Measurements from ENCODE around the gene LRRC23.

LRRC23 gene

GRCh38 chr12:6936194-6936635, 31.6 kb downstream of the LRRC23 start:
- TF ChIP-seq CTCF (IDR thresholded peaks at IDR 0.05; ENCODE audit: borderline replicate concordance, insufficient read depth, low read depth, low read length) = no peak
- peak overlapping the region; percentile 96 for H3K4me3 ChIP-seq (ENCODE audit: low read depth, low read length)

- no peak; the same call in 1 of the 2 replicates for TF ChIP-seq CTCF (IDR thresholded peaks at IDR 0.05; ENCODE audit: borderline replicate concordance, insufficient read depth, low read depth, low read length)
Measured at GRCh38 chr12:6936636-6937480, 32.2 kb downstream of the LRRC23 start.

GRCh38 chr12:6937481-6938352, 33.1 kb downstream of the LRRC23 start:
- H3K4me3 ChIP-seq (ENCODE audit: low read depth, low read length) = peak overlapping the region; percentile 96
- TF ChIP-seq CTCF (IDR thresholded peaks at IDR 0.05; ENCODE audit: borderline replicate concordance, insufficient read depth, low read depth, low read length) = peak; percentile 96

More at GRCh38 chr12:6936636-6937480, 32.2 kb downstream of the LRRC23 start:
- H3K4me3 ChIP-seq (ENCODE audit: low read depth, low read length) = peak overlapping the region; percentile 96

- H3K4me3 ChIP-seq (ENCODE audit: low read depth, low read length) = peak overlapping the region; percentile 38
- no peak for TF ChIP-seq CTCF (IDR thresholded peaks at IDR 0.05; ENCODE audit: borderline replicate concordance, insufficient read depth, low read depth, low read length)
Measured at GRCh38 chr12:6938353-6939190, 34.0 kb downstream of the LRRC23 start.

- no peak overlapping the region for H3K4me3 ChIP-seq (ENCODE audit: low read depth, low read length)
- TF ChIP-seq CTCF (IDR thresholded peaks at IDR 0.05; ENCODE audit: borderline replicate concordance, insufficient read depth, low read depth, low read length) = no peak
Measured at GRCh38 chr12:6939191-6939540, 34.5 kb downstream of the LRRC23 start.

GRCh38 chr12:6941267-6941666, 36.6 kb downstream of the LRRC23 start:
- no peak for TF ChIP-seq CTCF (IDR thresholded peaks at IDR 0.05; ENCODE audit: borderline replicate concordance, insufficient read depth, low read depth, low read length)
- H3K4me3 ChIP-seq (ENCODE audit: low read depth, low read length) = no peak overlapping the region
